ENCODE measurements around the gene MAPK1IP1L.
"Not testable (repeated sequence)": the region's sequence is repeated elsewhere in the genome, so short reads cannot be mapped to it uniquely, and the experiment has no call there.

MAPK1IP1L gene

GRCh38 chr14:55054098-55054497 lies 2.7 kb downstream of the MAPK1IP1L start:
- DNase-seq (ENCODE audit: low spot score): no peak

DNA sequence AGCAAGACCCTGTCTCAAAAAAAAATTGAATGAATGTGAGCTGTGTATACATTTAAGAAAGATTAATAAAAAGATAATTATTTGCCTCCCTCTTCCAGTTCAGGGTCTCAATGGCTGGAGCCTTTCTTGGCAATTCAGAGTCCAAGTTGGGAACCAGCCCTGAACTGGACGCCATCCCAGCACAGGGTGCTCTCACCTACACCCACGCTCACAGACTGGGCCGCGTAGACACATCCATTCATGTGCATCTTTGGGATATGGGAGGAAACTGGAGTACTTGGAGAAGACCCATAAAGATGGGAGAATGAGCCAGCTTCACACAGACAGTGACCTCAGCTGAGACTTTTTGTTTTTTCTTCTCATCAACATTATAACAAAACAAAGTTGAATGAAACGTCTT lies 6.5 kb downstream of the MAPK1IP1L start:
- DNase-seq (ENCODE audit: low spot score): no peak

GRCh38 chr14:55059333-55059732 lies 7.9 kb downstream of the MAPK1IP1L start:
- DNase-seq (ENCODE audit: low spot score): no peak

- DNase-seq (ENCODE audit: low spot score): no peak
Measured at GRCh38 chr14:55062517-55063351, 11.3 kb downstream of the MAPK1IP1L start.

DNA sequence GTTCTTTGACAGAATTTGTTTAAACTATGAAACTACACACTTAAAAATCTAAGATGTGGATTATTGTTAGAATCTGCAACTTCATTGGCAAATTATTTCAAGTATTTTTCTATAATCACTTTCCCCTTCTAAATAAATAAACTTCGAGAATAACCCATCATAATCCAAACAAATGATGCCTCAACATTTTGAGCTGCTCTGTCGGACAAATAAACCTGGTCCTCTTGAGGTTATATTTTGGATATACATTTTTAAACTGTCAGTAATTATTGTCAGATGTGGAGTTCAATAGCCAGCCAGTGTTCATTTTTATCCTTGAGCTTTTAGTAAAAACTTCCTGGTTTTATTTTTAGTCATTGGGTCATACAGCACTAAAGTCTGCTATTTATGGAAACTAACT lies 13.4 kb downstream of the MAPK1IP1L start:
- DNase-seq (ENCODE audit: low spot score): not testable (repeated sequence)

DNA sequence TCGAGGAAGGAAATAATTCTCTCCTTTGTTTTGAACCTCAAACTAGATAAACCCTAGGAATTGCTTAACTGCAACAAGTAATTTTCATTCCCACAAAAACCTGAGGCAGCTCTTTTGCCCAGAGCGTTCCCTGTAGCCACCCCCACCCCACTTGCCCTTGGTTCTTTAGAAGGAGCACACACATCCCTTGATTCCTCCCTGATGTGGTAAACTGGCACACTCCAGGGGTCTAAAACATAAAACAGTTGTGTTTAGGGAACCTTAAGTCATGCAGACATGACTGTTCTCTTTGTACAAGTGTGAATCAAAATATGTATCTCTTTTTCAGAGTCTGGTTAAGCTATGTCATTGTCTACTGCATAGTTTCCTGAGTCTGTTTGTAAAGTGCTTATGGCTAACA lies 14.0 kb downstream of the MAPK1IP1L start:
- DNase-seq (ENCODE audit: low spot score): no peak

- no peak for DNase-seq (ENCODE audit: low spot score)
Measured at GRCh38 chr14:55066223-55066622, 14.8 kb downstream of the MAPK1IP1L start.

DNA sequence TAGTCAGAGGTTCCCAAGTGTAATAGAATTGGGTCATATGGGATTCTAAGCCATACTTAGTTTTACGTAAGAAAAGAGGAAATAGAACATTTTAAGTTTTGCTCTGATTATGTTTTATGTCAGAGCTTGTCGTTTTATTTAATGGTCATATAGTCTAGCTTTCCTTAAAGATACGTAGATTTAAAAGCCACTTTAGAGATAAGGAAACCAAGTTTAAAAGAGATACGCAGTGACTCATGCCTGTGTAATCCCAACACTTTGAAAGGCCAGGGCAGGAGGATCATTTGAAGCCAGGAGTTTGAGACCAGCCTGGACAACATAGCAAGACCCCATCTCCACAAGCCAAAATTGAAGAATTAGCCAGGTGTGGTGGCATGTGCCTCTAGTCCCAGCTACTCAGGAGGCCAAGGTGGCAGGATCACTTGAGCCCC lies 19.5 kb downstream of the MAPK1IP1L start:
- no peak for DNase-seq (ENCODE audit: low spot score)

- peak; percentile 46 for DNase-seq (ENCODE audit: low spot score)
Measured at GRCh38 chr14:55071870-55072640, 20.6 kb downstream of the MAPK1IP1L start.

DNA sequence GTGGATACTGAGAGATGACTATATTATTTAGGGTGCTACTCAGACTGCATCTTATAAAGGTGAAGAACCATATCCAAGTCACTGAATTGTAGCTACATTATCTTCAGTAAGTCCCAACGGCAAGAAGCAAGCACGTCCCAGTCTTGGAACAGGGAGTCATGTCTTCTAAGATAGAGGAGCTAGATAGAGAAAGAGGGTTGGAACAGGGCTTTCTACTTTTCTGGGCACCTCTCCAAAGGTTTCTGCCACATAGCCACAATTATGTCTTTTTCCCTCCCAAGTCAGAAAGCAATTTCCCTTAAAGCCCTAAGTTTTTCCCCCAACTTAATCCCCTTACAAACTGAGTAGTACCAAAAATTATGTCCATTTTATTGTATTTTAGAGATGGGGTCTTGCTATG lies 22.4 kb downstream of the MAPK1IP1L start:
- no peak for DNase-seq (ENCODE audit: low spot score)

DNA sequence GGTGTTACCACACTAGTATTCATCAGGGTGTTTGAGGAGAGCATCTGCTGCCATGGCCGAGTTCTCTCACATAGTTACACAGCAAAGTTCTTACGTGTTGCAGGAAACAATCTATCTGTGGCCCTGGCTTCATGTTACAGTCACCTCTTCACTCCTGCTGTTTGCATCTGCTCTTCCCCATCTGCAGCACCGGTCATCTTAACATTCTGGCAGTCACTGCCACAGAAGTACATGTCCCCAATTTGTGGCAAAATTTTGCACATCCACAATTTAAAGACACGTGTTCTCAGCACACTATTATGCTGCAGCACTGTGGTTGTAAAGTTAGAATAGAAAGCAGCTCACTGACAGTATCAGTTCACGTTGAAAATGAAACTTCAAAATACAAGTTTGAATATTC lies 23.2 kb downstream of the MAPK1IP1L start:
- DNase-seq (ENCODE audit: low spot score): no peak

DNA sequence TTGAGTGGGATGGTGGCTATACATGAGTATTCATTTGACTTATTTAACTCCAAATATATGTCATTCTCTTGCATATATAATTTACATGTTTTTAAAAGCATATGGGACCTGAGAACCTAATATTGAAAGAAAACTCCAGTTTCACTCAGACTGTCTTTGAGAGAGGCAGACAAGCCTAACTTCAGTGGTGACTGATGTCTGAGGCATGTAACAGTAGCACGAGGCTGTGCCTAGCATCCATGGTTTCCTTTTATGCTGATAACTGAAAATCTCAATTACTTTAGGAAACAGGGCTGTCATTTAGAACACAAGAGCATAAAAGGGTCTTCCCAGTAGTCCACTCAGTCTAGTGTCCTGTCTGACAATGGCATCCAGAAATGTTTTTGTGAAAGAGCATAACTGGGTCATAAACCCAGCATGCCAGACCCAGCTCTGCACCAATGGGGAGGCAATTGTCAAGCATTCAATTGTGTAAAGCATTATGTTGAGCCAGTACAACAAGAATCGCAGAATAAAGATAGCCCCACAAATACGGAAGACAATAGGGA lies 24.3 kb downstream of the MAPK1IP1L start:
- DNase-seq (ENCODE audit: low spot score): no peak

GRCh38 chr14:55077170-55078151 lies 26.0 kb downstream of the MAPK1IP1L start:
- no peak for DNase-seq (ENCODE audit: low spot score)

GRCh38 chr14:55079961-55080360 lies 28.5 kb downstream of the MAPK1IP1L start:
- DNase-seq (ENCODE audit: low spot score): not testable (repeated sequence)

DNA sequence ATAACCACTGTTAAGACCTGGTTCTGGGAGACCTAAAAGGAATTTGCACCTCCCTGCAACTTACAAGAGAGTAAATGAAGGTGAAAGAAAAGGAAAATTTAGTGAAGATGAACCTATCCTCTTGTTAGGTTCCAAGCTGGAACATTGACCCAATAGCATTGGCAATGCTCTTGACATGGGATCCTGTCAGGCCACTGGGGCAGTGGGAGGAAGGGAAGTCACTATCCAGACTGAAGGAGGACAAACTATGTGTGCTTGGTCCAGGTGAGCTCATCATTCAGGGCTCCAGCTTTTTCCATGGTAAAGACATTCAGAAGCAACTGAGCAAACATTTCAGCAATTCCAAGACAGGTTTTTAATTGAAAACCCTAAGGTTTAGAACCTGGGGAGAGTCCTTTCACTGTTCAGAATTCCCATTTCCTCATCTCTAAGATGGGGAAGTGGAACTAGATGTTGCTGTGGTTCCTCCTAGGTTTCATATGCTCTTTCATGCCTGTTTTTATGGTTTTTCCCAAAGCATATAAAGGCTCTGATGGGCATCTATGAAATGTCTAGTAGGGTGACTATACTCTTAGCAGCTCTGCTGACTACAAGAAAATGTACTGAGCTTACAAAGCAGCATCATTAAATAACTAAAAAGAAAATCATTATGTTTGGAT lies 33.1 kb downstream of the MAPK1IP1L start:
- no peak for DNase-seq (ENCODE audit: low spot score)

DNA sequence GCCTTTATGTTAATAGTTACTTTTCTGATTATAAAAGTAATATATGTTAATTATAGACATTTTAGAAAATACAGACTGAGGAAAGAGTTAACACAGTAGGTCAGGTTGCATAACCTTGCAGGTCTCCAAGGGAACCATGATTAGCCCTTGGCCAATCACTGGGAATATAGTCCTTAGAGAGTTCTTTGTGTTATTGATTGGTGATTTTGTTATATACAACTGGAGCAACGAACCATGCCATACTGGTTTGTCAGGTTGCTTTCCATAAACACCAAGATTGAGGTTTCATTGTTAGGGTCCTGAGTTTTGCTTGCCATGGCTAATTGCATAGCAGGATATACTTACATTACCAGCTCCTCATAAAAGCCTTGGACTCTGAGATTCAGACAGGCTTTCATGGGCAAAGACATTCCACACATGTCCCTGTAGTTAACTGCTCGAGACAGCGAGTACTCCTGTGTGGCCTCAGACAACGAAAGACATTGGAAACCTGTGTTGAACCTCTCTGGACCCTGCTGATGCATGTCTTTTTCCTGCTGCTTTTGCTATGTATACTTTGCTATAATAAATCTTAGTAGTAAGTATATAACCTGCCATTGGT lies 33.7 kb downstream of the MAPK1IP1L start:
- DNase-seq (ENCODE audit: low spot score): no peak

DNA sequence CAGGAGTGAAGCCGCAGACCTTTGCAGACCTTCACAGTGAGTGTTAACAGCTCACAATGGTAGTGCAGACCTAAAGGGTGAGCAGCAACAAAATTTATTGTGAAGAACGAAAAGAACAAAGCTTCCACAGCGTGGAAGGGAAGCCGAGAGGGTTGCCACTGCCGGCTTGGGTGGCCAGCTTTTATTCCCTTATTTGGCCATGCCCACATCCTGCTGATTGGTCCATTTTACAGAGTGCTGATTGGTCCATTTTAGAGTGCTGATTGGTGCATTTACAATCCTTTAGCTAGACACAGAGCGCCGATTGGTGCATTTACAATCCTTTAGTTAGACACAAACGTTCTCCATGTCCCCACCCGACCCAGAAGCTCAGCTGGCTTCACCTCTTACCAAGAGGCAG lies 35.5 kb downstream of the MAPK1IP1L start:
- DNase-seq (ENCODE audit: low spot score): no peak

DNA sequence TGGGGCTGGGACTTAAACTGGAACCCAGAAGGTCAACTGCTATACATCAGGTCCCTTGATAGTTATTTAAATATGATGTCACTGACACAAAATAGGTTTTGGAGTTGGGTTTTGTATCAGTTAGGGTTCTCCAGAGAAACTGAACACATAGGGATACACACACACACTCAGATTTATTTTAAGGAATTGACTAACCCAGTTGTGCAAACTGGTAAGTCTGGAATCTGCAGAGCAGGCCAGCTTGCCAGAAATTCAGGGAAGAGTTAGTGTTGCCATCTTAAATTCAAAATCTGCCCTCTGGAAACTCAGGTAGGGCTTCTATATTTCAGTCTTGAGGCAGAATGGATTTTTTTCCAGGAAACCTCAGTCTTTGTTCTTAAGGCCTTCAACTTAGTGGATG lies 36.9 kb downstream of the MAPK1IP1L start:
- DNase-seq (ENCODE audit: low spot score): no peak

- no peak for DNase-seq (ENCODE audit: low spot score)
Measured at GRCh38 chr14:55092341-55092740, 40.9 kb downstream of the MAPK1IP1L start.

DNA sequence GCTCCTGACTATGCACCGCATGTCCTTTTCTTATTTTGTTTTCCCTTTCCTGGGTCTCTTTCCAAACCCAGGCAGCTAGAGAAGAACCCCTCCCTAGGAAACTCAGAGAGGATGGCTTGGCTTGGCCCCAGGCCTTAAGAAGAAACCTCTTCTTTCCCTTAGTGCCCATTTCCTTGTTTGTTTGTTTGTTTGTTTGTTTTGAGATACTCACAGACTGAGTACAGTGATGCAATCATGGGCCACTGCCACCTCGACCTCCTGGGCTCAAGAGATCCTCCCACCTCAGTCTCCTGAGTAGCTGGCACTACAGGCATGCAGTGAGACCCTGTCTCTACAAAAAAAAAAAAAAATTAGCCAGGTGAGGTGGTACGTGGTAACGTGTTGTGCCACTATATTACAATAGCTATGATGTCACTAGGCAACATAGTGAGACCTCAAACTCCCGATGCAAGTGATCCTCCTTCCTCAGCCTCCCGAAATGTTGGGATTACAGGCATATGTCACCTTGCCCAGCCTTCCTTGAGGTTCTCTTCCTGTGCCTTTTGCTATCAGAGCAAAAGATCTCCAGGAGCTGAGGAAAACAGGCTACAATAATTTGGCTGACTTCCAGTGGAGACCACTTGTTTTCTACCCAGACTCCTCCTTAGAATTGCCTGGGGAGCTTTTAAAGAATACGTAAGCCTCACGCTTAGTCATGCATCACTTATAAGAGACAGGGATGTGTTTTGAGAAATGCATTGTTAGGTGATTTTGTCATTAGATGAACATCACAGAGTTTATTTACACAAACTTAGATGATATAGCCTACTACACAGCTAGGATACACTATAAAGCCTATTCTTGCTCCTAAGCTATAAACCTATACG lies 43.1 kb downstream of the MAPK1IP1L start:
- no peak for DNase-seq (ENCODE audit: low spot score)

Data from putamen (tissue), 1 donor.